CD4-positive, CD25-positive, alpha-beta regulatory T cell (primary cell): ENCODE data around the gene PCSK9. TPM values are rescaled to one million over a fixed set of nuclear protein-coding genes. Genes with fewer than 3 reads are reported as not detected.

Source experiments
- ATAC-seq, 2 donors: fragments of 150-1000 bp; cut with Tn5 transposase; one replicate each; pipeline ENCODE4 v1.10.0; 2021; ENCODE audit warnings: low read depth in 2 of 2, moderate number of reproducible peaks in 2 of 2, moderate library complexity in 1 of 2
- DNase-seq, 3 donors: peaks; one replicate each; pipeline versions ENCODE4 v3.0.0 to v3.0.0-alpha.2; 2012 to 2022; ENCODE audit warnings: mixed read lengths in 1 of 3
- H3K27ac ChIP-seq: one replicate; pipeline ENCODE4 v1.7.0; 2013; ENCODE audit warnings: mild to moderate bottlenecking, low read length; ENCODE audit not compliant: insufficient read depth, poor library complexity, severe bottlenecking
- H3K27me3 ChIP-seq: one replicate; pipeline ENCODE4 v1.7.0; 2013; ENCODE audit warnings: low read length; ENCODE audit not compliant: control insufficient read depth, insufficient read depth
- H3K36me3 ChIP-seq: one replicate; pipeline ENCODE4 v1.7.0; 2013; ENCODE audit warnings: mild to moderate bottlenecking, low read length, moderate library complexity; ENCODE audit not compliant: control insufficient read depth, insufficient read depth
- H3K4me1 ChIP-seq: 2 replicates; pipeline ENCODE4 v1.7.0; 2013; ENCODE audit warnings: mild to moderate bottlenecking, low read length; ENCODE audit not compliant: insufficient read depth, control insufficient read depth, poor library complexity, severe bottlenecking
- H3K4me3 ChIP-seq: one replicate; pipeline ENCODE4 v1.7.0; 2013; ENCODE audit warnings: low read depth, mild to moderate bottlenecking, low read length, moderate library complexity
- H3K9me3 ChIP-seq, 2 experiments: 1 replicate in 1 of 2; 2 replicates in 1 of 2; pipeline ENCODE4 v1.7.0; 2013; ENCODE audit warnings: low read length in 2 of 2, mild to moderate bottlenecking in 1 of 2, moderate library complexity in 1 of 2; ENCODE audit not compliant: control insufficient read depth in 2 of 2
- H3K27ac Mint-ChIP-seq, 3 donors: one replicate each; pipeline ENCODE4 v1.8.0; 2020 to 2022; ENCODE audit warnings: mild to moderate bottlenecking in 3 of 3, mixed read lengths in 3 of 3, moderate library complexity in 2 of 3
- H3K27me3 Mint-ChIP-seq: one replicate; pipeline ENCODE4 v1.8.0; 2022; ENCODE audit warnings: mild to moderate bottlenecking, mixed read lengths
- H3K36me3 Mint-ChIP-seq: one replicate; pipeline ENCODE4 v1.8.0; 2020; ENCODE audit warnings: mixed read lengths
- H3K4me1 Mint-ChIP-seq, 4 donors: one replicate each; pipeline ENCODE4 v1.8.0; 2020 to 2022; ENCODE audit warnings: mixed read lengths in 4 of 4, mild to moderate bottlenecking in 1 of 4
- H3K4me3 Mint-ChIP-seq, 4 donors: one replicate each; pipeline ENCODE4 v1.8.0; 2020 to 2022; ENCODE audit warnings: mild to moderate bottlenecking in 4 of 4, mixed read lengths in 4 of 4, moderate library complexity in 3 of 4
- H3K9me3 Mint-ChIP-seq, 7 donors: one replicate each; pipeline ENCODE4 v1.8.0; 2020 to 2022; ENCODE audit warnings: mixed read lengths in 7 of 7, mild to moderate bottlenecking in 3 of 7, moderate library complexity in 2 of 7
- polyA plus RNA-seq, 4 donors: library from polyadenylated mRNA; unstranded; fragments of 300-500 nt; fragmentation: Illumina TruSeq; gene quantifications; one replicate each; pipeline ENCODE4 v1.2.3, GENCODE V29; 2021
- total RNA-seq: library from RNA; stranded (reverse); gene quantifications from one replicate; pipeline ENCODE4 v1.2.3, GENCODE V29; 2022

The PCSK9 gene
- total and polyA plus RNA-seq, 5 donors from 2014 or later = not detected

DNA sequence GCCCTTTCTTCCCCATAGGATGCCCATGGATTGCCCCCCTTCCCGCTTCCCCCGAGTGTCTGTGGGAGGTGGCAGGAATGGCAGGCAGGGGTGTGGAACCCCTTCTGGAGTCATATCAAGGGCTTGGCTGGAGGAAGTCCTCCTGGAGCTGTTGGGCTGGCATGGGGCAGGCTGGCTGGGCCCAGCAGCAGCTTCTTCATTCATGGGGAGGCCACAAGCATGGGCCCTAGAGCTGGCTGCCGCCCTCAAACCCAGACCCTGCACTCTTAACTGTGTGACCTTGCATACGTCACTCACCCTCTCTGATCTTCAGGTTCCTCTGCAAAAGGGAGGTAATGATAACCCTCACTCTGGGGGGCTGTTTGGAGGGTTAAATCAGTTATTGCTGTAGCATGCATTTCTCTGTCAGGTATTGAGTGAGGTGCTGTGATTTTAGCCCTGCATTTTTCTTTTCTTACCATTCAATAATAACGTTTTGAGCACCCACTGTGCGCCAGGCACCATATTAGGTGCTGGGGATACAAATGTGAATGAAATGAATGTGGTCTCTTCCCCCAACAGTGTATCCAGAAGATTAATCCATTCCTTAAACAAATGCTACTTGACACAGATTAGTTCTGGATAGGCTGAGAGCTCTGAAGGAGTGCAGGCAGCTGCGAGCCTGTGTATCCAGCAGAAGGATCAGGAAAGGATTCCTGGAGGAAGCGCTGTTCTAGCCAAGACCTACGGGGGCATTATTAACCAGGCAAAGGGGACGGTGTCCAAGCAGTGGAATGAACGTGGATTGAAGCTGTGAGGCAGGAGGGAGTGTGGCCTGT is 9.3 kb downstream of the PCSK9 start:
- Histone ChIP-seq H3K27ac (no peak overlapping the region), H3K4me3 (no peak overlapping the region), H3K9me3 (no peaks in the 10 kb centered on the region), H3K4me1 (no peaks in the 10 kb centered on the region), H3K27me3 (no peaks in the 10 kb centered on the region), H3K36me3 (no peaks in the 10 kb centered on the region)
- no peak overlapping the region for H3K4me3 Mint-ChIP-seq
- H3K27ac Mint-ChIP-seq = no peak overlapping the region
- H3K9me3 Mint-ChIP-seq = peaks cover 0 to 1% (median 0%) of the 10 kb centered on the region in 7 donors
- ATAC-seq (no peak), DNase-seq (no peak)
- no peaks in the 10 kb centered on the region for H3K4me1 Mint-ChIP-seq
- H3K36me3 Mint-ChIP-seq = no peaks in the 10 kb centered on the region
- no peaks in the 10 kb centered on the region for H3K27me3 Mint-ChIP-seq

DNA sequence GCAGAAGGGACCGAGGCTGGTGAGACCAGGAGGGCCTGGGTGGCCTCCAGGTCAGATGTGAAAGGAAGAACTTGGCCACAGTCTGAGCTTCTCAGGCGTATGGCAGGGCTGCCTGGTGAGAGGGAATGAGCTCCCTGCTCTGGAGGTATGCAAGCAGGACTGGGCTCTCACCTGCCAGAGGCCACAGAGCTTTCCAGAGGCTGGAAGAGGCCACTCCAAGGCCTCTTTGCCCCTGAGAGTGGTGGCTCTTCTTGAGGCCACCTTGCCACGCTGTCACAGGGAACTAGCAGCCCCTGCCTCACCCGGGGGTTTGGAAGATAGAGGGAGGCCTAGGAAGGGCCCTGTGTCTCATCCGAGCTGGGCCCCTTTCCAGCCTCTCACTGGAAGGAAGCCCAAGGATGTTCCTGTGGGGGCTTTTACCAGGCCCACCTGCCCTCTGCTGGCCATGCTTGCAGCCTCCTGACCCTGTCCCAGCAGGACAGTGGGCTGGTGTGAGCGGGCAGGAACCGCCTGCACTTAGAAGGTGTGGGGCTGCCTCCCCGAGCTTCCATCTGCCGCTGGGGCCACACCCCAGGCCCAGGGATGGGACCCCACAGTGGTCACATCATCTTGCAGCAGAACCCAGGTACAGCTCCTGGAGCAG is 10.0 kb downstream of the PCSK9 start:
- Mint-ChIP-seq H3K27me3 (no peaks in the 10 kb centered on the region), H3K27ac (no peak overlapping the region), H3K4me3 (no peak overlapping the region), H3K4me1 (no peaks in the 10 kb centered on the region), H3K36me3 (no peaks in the 10 kb centered on the region), H3K9me3 (peaks cover 0 to 1% (median 0%) of the 10 kb centered on the region in 7 donors)
- H3K27me3 ChIP-seq = no peaks in the 10 kb centered on the region
- DNase-seq (no peak), ATAC-seq (no peak)
- no peaks in the 10 kb centered on the region for H3K9me3 ChIP-seq
- H3K27ac ChIP-seq = no peak overlapping the region
- no peak overlapping the region for H3K4me3 ChIP-seq
- H3K4me1 ChIP-seq = no peaks in the 10 kb centered on the region
- no peaks in the 10 kb centered on the region for H3K36me3 ChIP-seq

DNA sequence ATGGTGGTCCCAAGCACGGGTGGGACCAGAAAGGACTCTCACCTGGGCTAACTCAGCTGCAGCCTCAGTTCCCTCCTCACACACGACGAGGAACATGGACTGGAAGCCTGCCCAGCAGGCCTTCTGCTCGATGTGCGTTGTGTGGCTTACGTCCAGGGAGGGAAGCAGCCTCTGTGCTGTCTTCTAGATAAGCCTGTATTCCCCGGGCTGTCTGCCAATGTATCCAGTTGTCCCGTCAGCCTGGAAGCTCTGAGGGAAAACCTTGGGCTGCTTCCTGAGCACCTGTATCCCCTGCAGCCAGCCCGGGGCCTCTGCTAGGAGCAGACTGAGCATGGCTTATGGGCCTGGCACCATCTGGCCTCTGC is 10.5 kb downstream of the PCSK9 start:
- no peaks in the 10 kb centered on the region for H3K4me1 ChIP-seq
- no peak for DNase-seq
- ATAC-seq = no peak
- H3K27me3 ChIP-seq = no peaks in the 10 kb centered on the region
- H3K4me3 ChIP-seq = no peak overlapping the region
- H3K27me3 Mint-ChIP-seq = no peaks in the 10 kb centered on the region
- no peaks in the 10 kb centered on the region for H3K36me3 Mint-ChIP-seq
- no peak overlapping the region for H3K27ac Mint-ChIP-seq
- H3K36me3 ChIP-seq = no peaks in the 10 kb centered on the region
- no peak overlapping the region for H3K4me3 Mint-ChIP-seq
- H3K9me3 ChIP-seq = no peaks in the 10 kb centered on the region
- peaks cover 0 to 1% (median 0%) of the 10 kb centered on the region in 7 donors for H3K9me3 Mint-ChIP-seq
- no peak overlapping the region for H3K27ac ChIP-seq
- no peaks in the 10 kb centered on the region for H3K4me1 Mint-ChIP-seq

DNA sequence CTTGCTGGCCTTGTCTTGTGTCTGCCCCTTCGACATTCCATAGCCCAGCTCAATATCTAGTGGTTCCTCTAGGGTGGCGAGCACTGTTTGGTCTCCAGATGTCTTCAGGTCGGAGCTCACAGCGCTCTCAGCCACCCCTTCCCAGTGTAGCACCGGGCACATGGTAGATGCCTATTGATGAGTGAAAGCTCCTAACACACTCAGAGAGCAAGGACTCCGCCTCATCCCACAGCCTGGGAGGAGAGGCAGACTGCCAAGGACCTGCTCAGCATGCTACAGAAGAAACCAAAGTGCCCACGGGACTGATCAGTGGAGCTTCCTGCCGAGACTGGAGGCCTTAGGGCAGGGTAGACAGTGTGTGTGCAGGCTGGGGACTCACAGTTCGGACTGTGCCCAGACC is 10.9 kb downstream of the PCSK9 start:
- Histone ChIP-seq H3K4me1 (no peaks in the 10 kb centered on the region), H3K27me3 (no peaks in the 10 kb centered on the region), H3K4me3 (no peak overlapping the region), H3K36me3 (no peaks in the 10 kb centered on the region), H3K9me3 (no peaks in the 10 kb centered on the region), H3K27ac (no peak overlapping the region)
- Mint-ChIP-seq H3K27ac (no peak overlapping the region), H3K4me3 (no peak overlapping the region), H3K9me3 (peaks cover 0 to 1% (median 0%) of the 10 kb centered on the region in 7 donors), H3K27me3 (no peaks in the 10 kb centered on the region), H3K36me3 (no peaks in the 10 kb centered on the region), H3K4me1 (no peaks in the 10 kb centered on the region)
- ATAC-seq (no peak), DNase-seq (no peak)

DNA sequence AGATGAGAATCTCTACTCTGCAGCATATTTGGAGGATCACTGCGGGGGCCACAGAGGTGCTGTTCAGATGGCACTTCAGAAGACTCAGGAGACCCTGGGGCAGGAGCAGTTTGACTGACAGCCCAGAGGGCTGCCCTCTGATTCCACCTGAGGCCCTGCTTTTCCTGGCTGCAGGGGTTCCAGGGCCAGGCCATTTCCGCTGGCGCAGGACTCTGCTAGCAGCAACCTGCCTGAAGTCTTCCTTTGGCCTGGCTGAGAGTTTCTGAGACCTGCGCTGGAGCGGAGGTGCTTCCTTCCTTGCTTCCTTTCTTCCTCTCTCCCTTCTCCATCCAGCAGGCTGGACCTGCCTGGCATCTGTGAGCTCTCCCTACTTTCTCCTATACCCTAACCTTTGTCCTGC is 11.8 kb downstream of the PCSK9 start:
- Histone ChIP-seq H3K4me3 (no peak overlapping the region), H3K27me3 (no peaks in the 10 kb centered on the region), H3K36me3 (no peaks in the 10 kb centered on the region), H3K9me3 (no peaks in the 10 kb centered on the region), H3K4me1 (no peaks in the 10 kb centered on the region), H3K27ac (no peak overlapping the region)
- H3K36me3 Mint-ChIP-seq = no peaks in the 10 kb centered on the region
- H3K4me1 Mint-ChIP-seq = no peaks in the 10 kb centered on the region
- H3K9me3 Mint-ChIP-seq = peaks cover 0 to 1% (median 0%) of the 10 kb centered on the region in 7 donors
- no peaks in the 10 kb centered on the region for H3K27me3 Mint-ChIP-seq
- no peak overlapping the region for H3K27ac Mint-ChIP-seq
- ATAC-seq = no peak
- H3K4me3 Mint-ChIP-seq = no peak overlapping the region
- no peak for DNase-seq

DNA sequence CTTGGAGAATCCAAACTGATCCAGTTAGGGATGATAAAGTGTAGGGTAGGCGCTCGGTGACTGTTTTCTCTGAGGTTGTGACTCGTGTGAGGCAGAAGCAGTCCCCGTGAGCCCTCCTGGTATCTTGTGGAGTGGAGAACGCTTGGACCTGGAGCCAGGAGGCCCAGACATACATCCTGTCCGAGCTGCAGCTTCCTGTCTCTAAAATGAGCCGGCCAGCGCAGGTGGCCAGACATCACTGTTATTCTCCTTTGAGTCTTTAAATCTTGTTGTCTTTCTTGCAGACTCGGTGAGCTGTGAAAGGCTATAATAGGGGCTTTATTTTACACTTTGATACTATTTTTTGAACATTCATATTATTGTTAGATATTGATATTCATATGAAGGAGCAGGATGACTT is 12.3 kb downstream of the PCSK9 start:
- H3K4me3 ChIP-seq = no peak overlapping the region
- no peaks in the 10 kb centered on the region for H3K36me3 ChIP-seq
- DNase-seq (no peak), ATAC-seq (no peak)
- H3K27me3 Mint-ChIP-seq = no peaks in the 10 kb centered on the region
- no peaks in the 10 kb centered on the region for H3K27me3 ChIP-seq
- no peaks in the 10 kb centered on the region for H3K36me3 Mint-ChIP-seq
- H3K4me1 Mint-ChIP-seq = no peaks in the 10 kb centered on the region
- H3K9me3 Mint-ChIP-seq = peaks cover 0 to 1% (median 0%) of the 10 kb centered on the region in 7 donors
- no peak overlapping the region for H3K4me3 Mint-ChIP-seq
- H3K27ac Mint-ChIP-seq = no peak overlapping the region
- no peaks in the 10 kb centered on the region for H3K9me3 ChIP-seq
- no peak overlapping the region for H3K27ac ChIP-seq
- H3K4me1 ChIP-seq = no peaks in the 10 kb centered on the region

DNA sequence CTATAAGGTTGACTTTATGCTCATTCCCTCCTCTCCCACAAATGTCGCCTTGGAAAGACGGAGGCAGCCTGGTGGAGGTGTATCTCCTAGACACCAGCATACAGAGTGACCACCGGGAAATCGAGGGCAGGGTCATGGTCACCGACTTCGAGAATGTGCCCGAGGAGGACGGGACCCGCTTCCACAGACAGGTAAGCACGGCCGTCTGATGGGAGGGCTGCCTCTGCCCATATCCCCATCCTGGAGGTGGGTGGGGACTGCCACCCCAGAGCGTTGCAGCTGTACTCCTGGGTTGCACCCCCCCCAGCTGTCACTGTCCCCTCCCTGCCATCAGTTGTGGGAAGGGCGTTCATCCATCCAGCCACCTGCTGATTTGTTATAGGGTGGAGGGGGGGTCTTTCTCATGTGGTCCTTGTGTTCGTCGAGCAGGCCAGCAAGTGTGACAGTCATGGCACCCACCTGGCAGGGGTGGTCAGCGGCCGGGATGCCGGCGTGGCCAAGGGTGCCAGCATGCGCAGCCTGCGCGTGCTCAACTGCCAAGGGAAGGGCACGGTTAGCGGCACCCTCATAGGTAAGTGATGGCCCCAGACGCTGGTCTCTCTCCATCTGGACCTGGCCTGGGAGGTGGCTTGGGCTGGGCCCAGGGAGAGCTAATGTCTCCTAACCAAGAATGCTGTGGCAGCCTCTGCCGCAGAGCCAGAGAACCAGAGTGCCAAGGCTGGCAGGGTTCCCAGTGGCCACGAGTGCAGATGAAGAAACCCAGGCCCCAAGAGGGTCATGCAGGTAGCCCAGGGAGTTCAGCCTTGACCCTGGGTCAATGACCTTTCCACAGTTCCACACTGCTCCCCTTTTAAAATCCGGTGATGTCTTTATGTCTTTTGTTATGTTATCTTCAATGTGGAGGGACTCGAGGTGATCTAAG is 13.1 kb downstream of the PCSK9 start:
- Histone ChIP-seq H3K9me3 (no peaks in the 10 kb centered on the region), H3K27ac (no peak overlapping the region), H3K4me1 (no peaks in the 10 kb centered on the region), H3K36me3 (no peaks in the 10 kb centered on the region), H3K4me3 (no peak overlapping the region), H3K27me3 (no peaks in the 10 kb centered on the region)
- Mint-ChIP-seq H3K36me3 (no peaks in the 10 kb centered on the region), H3K9me3 (no peaks in the 10 kb centered on the region), H3K4me1 (no peaks in the 10 kb centered on the region), H3K4me3 (no peak overlapping the region), H3K27ac (no peak overlapping the region), H3K27me3 (no peaks in the 10 kb centered on the region)
- DNase-seq = no peak
- no peak for ATAC-seq
